Activated B cell treated with CpG ODN at 0.5 μM for 24 hours (primary cell): ENCODE data around the gene S100A3. TPM values are rescaled to one million over a fixed set of nuclear protein-coding genes. Genes with fewer than 3 reads are reported as not detected.
"Not testable (repeated sequence)": the region's sequence is repeated elsewhere in the genome, so short reads cannot be mapped to it uniquely, and the experiment has no call there.

Source experiments
- ATAC-seq: fragments of 200-7000 bp; cut with Tn5 transposase; one replicate; pipeline ENCODE4 v1.10.0; 2021; ENCODE audit warnings: low read depth, mild to moderate bottlenecking, moderate library complexity
- CTCF ChIA-PET: fragments of 350-600 bp; sonication (Branson Sonifier 250); formaldehyde crosslinking; loops from one replicate; lab custom pipeline; 2021; ENCODE audit warnings: antibody characterized with exemption; lab: Charles Lee
- POLR2A ChIA-PET: fragments of 350-600 bp; sonication (Branson Sonifier 250); formaldehyde crosslinking; loops from one replicate; lab custom pipeline; 2021; ENCODE audit warnings: antibody characterized with exemption; lab: Charles Lee
- DNase-seq: peaks from one replicate; pipeline ENCODE4 v3.0.0; 2022
- H3K27ac Mint-ChIP-seq: one replicate; pipeline ENCODE4 v1.8.0; 2020; ENCODE audit warnings: mixed read lengths
- H3K27me3 Mint-ChIP-seq: one replicate; pipeline ENCODE4 v1.8.0; 2021; ENCODE audit warnings: mixed read lengths
- H3K36me3 Mint-ChIP-seq: one replicate; pipeline ENCODE4 v1.8.0; 2021; ENCODE audit warnings: low read depth, mixed read lengths
- H3K4me1 Mint-ChIP-seq: one replicate; pipeline ENCODE4 v1.8.0; 2021; ENCODE audit warnings: mixed read lengths
- H3K4me3 Mint-ChIP-seq: one replicate; pipeline ENCODE4 v1.8.0; 2020; ENCODE audit warnings: mild to moderate bottlenecking, mixed read lengths
- H3K9me3 Mint-ChIP-seq: one replicate; pipeline ENCODE4 v1.8.0; 2020; ENCODE audit warnings: mixed read lengths
- intact Hi-C: fragments of 100-400 bp; cut with micrococcal nuclease; formaldehyde crosslinking; loops from one replicate; pipeline ENCODE4 v1.15.1; 2024
- total RNA-seq: library from RNA; stranded (reverse); gene quantifications from 2 replicates; pipeline ENCODE4 v1.2.3, GENCODE V29; 2022
- TF ChIP-seq, protein P1 (sequence below): fragments of 200-600 bp; IDR thresholded peaks from one replicate; pipeline ENCODE4 v1.8.0; 2022; ENCODE audit warnings: antibody characterized with exemption, mild to moderate bottlenecking

The S100A3 gene
- total RNA-seq, 1 donor from 2014 or later, result not detected

DNA sequence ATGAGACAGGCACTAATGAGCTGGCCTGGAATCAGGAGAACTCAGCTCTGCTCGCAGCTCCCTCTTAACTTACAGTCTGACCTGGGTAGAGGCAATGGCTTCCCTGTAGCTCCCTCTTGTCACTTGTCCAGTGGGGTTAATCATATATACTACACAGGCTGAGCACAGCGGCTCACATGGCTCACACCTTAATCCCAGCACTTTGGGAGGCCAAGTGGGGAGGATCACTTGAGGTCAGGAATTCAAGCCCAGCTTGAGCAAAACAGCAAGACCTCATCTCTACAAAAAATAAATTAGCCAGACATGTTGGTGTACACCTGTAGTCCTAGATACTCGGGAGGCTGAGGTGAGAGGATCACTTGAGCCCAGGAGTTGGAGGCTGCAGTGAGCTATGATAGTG, 17.4 kb downstream of the S100A3 start:
- Mint-ChIP-seq H3K4me1 (peaks cover 42% of the 10 kb centered on the region), H3K36me3 (peaks cover 10% of the 10 kb centered on the region), H3K4me3 (no peak overlapping the region), H3K27ac (no peak overlapping the region), H3K9me3 (no peaks in the 10 kb centered on the region), H3K27me3 (no peaks in the 10 kb centered on the region)
- POLR2A ChIA-PET, result interaction anchor here (0.6 to 7.9 kb wide), 5 partner anchors 33 to 455 kb away, joined by 3 to 115 read pairs (median 7); partner anchors contain the start of genes RAB13 and S100A2
- no peak for DNase-seq
- CTCF ChIA-PET, result interaction anchor here (0.9 to 6.4 kb wide), 8 partner anchors 11 to 67 kb away, joined by 3 to 119 read pairs (median 8); partner anchors contain the start of gene S100A2
- intact Hi-C loops, result loop anchor here (2.0 to 5.0 kb wide), 2 partner anchors 103 to 141 kb away; partner anchors contain the start of genes CHTOP and ILF2
- TF ChIP-seq, protein P1, sequence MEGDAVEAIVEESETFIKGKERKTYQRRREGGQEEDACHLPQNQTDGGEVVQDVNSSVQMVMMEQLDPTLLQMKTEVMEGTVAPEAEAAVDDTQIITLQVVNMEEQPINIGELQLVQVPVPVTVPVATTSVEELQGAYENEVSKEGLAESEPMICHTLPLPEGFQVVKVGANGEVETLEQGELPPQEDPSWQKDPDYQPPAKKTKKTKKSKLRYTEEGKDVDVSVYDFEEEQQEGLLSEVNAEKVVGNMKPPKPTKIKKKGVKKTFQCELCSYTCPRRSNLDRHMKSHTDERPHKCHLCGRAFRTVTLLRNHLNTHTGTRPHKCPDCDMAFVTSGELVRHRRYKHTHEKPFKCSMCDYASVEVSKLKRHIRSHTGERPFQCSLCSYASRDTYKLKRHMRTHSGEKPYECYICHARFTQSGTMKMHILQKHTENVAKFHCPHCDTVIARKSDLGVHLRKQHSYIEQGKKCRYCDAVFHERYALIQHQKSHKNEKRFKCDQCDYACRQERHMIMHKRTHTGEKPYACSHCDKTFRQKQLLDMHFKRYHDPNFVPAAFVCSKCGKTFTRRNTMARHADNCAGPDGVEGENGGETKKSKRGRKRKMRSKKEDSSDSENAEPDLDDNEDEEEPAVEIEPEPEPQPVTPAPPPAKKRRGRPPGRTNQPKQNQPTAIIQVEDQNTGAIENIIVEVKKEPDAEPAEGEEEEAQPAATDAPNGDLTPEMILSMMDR, result no peak
- no peak for ATAC-seq

DNA sequence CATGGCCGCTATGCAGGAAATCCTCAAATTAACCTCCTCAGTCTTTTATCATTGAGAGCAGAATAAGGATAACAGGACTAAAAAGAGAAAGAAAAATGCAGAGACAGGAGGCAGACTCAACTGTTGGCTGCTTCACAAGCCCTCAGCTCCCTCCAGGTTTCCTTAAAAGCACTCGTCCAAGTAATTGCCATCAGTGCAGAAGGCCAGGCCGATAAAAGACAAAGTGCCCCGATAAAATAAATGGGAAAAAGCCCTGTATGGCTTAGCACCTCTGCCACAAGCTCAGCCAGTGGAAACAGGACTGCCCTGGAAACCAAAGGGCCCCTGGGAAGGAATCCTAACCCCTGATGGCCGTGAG, 21.4 kb downstream of the S100A3 start:
- no peak for ATAC-seq
- no peaks in the 10 kb centered on the region for H3K27me3 Mint-ChIP-seq

DNA sequence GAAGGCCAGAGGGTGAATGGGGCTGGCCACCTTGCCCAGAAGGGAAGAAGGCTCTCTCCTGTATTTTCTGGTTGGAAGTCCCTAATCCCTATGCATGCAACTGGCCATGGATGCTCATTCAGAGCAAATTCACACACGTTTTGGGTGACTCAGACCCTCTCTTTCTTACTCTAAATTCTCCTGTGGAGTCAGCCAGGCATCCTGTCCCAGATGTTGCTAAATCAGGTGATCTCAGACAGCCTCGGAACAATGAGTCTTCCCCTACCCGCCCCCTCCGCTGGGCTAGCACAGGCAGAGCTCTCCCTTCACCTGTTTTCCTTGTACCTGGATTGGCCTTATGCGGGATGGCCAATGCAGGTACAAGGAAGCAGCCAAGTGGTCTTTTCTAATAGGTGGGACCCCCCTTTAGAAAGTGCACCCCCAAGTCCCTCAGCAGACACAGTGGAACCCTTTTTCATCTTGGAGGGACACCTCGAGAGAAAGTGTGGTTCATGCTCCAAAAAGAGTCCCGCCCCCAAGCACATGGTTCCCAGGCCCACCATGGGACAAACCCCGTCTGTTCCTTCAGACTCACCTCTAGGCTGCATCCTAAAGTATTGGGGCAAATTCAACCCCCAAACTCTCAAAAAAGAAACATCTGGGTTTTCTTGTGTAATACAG, 21.9 kb downstream of the S100A3 start:
- POLR2A ChIA-PET, result interaction anchor here (1.5 kb wide), 1 partner anchor 9 kb away, joined by 6 read pairs; the partner anchor contains the start of gene S100A6
- H3K27ac Mint-ChIP-seq, result no peak overlapping the region
- DNase-seq (no peak), ATAC-seq (no peak)
- H3K9me3 Mint-ChIP-seq, result no peaks in the 10 kb centered on the region
- intact Hi-C loops, result no loop called here
- H3K27me3 Mint-ChIP-seq, result no peaks in the 10 kb centered on the region
- no peak overlapping the region for H3K4me3 Mint-ChIP-seq
- H3K36me3 Mint-ChIP-seq, result no peaks in the 10 kb centered on the region
- TF ChIP-seq, protein P1, result no peak
- H3K4me1 Mint-ChIP-seq, result peaks cover 1% of the 10 kb centered on the region
- CTCF ChIA-PET, result no interaction called here

More for the DNA sequence above, 21.4 kb downstream of the S100A3 start:
- Mint-ChIP-seq H3K27ac (no peak overlapping the region), H3K9me3 (no peaks in the 10 kb centered on the region), H3K4me1 (peaks cover 7% of the 10 kb centered on the region), H3K36me3 (no peaks in the 10 kb centered on the region), H3K4me3 (no peak overlapping the region)
- intact Hi-C loops, result no loop called here
- TF ChIP-seq, protein P1, result no peak
- POLR2A ChIA-PET, result no interaction called here
- no peak for DNase-seq
- CTCF ChIA-PET, result no interaction called here

DNA sequence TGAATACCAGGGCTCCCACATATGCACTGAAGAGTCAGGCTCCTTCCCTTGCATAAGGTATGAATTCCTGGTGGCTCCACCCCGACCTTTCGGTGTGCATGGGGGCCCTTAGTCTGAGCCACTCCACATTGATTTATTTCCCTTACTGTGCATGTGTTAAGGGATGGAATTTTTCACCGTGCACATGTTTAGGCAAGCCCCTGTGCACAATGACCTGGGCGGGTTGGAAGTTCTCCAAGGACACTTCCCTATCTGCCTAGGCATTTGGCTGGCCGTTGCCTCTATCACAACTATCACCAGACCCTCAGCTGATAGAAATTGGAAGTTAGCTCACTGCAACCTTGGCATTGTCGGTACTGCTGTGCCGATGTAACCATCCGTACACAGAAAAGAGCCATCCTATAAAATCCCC, 22.9 kb downstream of the S100A3 start:
- ChIA-PET POLR2A (interaction anchor here (0.9 to 1.5 kb wide), 2 partner anchors 10 to 108 kb away, joined by 3 to 6 read pairs; partner anchors contain the start of genes CHTOP and S100A6), CTCF (interaction anchor here (0.8 to 0.9 kb wide), 2 partner anchors 16 to 50 kb away, joined by 3 read pairs; no protein-coding TSS in a partner anchor)
- no peak overlapping the region for H3K27ac Mint-ChIP-seq
- intact Hi-C loops, result no loop called here
- no peak overlapping the region for H3K4me3 Mint-ChIP-seq
- H3K4me1 Mint-ChIP-seq, result no peaks in the 10 kb centered on the region
- DNase-seq, result no peak
- ATAC-seq, result no peak
- no peaks in the 10 kb centered on the region for H3K9me3 Mint-ChIP-seq
- TF ChIP-seq, protein P1, result no peak
- H3K36me3 Mint-ChIP-seq, result no peaks in the 10 kb centered on the region
- no peaks in the 10 kb centered on the region for H3K27me3 Mint-ChIP-seq

DNA sequence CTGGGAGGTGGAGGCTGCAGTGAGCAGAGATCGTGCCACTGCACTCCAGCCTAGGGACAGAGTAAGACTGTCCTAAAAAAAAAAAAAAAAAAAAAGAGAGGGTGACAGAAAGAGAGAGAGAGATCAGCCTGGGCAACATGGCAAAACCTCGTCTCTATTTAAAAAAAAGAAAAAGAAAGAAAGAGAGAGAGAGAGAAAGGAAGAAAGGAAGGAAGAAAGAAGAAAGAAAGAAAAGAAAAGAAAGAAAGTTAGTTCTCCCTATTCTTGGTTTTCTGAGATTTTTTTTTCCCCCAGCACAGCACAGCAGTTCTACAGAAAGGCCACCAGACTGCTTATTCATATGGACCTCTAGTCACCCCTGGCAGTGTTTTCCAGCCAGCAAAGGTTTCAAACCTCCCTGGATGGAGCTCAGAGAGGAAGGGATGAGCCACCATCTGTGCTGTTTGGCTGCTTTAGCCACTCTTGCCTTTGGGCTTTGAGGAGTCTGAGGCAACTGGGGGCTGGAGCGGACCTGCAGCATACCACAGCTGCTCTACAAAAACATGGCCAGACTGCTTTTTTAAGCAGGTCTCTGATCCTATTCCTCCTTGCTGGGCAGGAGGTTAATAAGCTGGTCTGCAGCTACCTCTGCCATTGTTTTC, 23.9 kb downstream of the S100A3 start:
- ATAC-seq (no peak), DNase-seq (no peak)
- Mint-ChIP-seq H3K4me1 (no peaks in the 10 kb centered on the region), H3K9me3 (no peaks in the 10 kb centered on the region), H3K27ac (no peak overlapping the region), H3K36me3 (no peaks in the 10 kb centered on the region), H3K27me3 (peaks cover 1% of the 10 kb centered on the region), H3K4me3 (no peak overlapping the region)
- ChIA-PET CTCF (interaction anchor here (0.8 to 0.9 kb wide), 2 partner anchors 15 to 51 kb away, joined by 3 read pairs; no protein-coding TSS in a partner anchor), POLR2A (interaction anchor here (0.6 to 1.1 kb wide), 5 partner anchors 10 to 690 kb away, joined by 3 read pairs; partner anchors contain the start of genes CHTOP, RAB13 and S100A6)
- intact Hi-C loops, result no loop called here
- TF ChIP-seq, protein P1, result no peak

DNA sequence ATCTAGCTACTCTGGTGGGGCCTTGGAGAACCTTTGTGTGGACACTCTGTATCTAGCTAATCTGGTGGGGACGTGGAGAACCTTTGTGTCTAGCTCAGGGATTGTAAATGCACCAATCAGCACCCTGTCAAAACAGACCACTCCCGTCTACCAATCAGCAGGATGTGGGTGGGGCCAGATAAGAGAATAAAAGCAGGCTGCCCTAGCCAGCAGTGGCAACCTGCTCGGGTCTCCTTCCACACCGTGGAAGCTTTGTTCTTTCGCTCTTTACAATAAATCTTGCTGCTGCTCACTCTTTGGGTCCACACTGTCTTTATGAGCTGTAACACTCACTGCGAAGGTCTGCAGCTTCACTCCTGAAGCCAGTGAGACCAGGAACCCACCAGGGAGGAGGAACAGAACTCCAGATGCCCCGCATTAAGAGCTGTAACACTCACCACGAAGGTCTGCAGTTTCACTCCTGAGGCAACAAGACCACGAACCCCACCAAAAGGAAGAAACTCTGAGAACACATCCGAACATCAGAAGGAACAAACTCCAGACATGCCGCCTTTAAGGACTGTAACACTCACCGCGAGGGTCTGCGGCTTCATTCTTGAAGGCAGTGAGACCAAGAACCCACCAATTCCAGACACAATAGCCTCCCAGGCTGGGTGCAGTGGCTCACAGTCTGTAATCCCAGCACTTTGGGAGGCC, 26.6 kb downstream of the S100A3 start:
- CTCF ChIA-PET, H3K27me3 Mint-ChIP-seq, POLR2A ChIA-PET, intact Hi-C loops, H3K36me3 Mint-ChIP-seq, DNase-seq, H3K9me3 Mint-ChIP-seq, H3K4me1 Mint-ChIP-seq, H3K27ac Mint-ChIP-seq, ATAC-seq, H3K4me3 Mint-ChIP-seq: not testable (repeated sequence)
